Fibroblast of pulmonary artery (primary cell): Measurements from ENCODE around the gene ANKRD33.

Source experiments
- DNase-seq: peaks from one replicate; pipeline ENCODE4 v3.0.0-alpha.2; 2010; ENCODE audit warnings: low read depth
- H3K4me3 ChIP-seq: replicated peaks from 2 replicates; pipeline ENCODE4 v1.5.1; 2011; ENCODE audit warnings: low read depth, mild to moderate bottlenecking, control low read depth, low read length, moderate library complexity
- CTCF ChIP-seq: IDR thresholded peaks from 2 replicates; pipeline ENCODE4 v1.5.1; 2011; ENCODE audit warnings: mild to moderate bottlenecking, control low read depth, low read length, inconsistent platforms; ENCODE audit errors: missing control alignments

ANKRD33 gene

DNA sequence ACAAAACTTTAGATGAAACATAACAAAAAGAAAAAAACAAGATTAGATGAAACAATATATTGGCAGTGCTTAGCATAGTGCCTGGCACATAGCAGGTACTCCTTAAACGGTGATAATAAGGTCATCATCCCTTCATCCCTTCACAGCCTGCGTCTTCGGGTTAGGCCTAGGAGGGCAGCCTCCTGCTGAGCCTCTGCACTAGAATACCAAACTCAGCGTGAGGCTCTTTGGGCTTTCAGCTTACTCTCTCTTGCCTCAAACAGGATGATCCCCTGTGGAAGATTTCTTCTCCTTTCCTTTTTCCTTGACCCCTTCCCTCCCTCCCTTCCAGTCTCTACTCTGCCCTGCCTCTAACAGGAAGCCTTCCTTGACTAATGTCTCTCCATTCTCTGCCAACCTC, 25.0 kb upstream of the ANKRD33 start:
- H3K4me3 ChIP-seq: no peak overlapping the region
- no peak for DNase-seq
- no peak for TF ChIP-seq CTCF

GRCh38 chr12:51863363-51863932, 24.5 kb upstream of the ANKRD33 start:
- no peak for DNase-seq
- TF ChIP-seq CTCF: no peak
- no peak overlapping the region for H3K4me3 ChIP-seq

DNA sequence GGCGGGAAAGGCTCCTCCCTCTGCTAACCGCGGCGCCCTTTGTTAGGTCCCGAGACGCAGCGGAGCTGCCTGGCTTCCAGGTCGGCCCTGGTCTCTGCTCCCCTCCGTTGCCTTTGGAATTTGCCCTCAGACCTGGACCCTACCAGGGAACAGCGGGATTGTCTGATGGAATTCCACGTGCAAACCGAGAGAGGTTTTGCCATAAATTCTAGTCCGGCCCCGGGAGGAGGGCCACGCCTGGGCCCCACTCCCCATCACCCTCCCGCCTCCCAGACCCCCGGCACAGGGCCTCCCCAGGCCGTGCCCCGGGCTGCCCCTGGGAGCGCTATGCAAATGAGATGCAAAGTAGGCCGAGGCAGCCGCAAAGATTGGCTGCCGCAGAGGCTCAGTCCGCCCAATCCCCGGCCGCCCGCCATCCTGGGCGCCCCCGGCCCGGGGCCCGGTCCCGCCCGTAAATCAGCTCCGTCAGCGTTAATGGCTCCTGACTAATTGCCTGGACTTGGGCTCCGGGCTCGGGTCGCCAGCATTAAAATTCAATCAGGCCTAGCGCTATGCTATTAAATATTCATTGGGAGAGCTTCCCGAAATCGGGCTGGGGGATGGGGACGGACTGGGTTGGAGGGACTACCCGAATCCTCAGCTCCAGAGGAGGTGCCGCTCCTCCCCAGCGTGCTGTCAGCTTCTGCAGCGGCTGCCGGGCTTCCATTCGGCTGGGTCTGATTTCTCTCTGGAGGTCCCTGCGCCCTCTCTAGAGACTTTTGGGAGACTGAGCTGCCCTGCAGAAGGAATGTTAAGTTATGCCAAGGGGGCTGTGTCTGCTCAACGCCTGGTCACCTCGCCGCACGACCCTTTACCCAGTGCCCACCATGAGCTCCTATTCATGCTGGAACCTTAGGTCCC, 23.7 kb upstream of the ANKRD33 start:
- DNase-seq: no peak
- H3K4me3 ChIP-seq: peak overlapping the region; percentile 14
- TF ChIP-seq CTCF: no peak

DNA sequence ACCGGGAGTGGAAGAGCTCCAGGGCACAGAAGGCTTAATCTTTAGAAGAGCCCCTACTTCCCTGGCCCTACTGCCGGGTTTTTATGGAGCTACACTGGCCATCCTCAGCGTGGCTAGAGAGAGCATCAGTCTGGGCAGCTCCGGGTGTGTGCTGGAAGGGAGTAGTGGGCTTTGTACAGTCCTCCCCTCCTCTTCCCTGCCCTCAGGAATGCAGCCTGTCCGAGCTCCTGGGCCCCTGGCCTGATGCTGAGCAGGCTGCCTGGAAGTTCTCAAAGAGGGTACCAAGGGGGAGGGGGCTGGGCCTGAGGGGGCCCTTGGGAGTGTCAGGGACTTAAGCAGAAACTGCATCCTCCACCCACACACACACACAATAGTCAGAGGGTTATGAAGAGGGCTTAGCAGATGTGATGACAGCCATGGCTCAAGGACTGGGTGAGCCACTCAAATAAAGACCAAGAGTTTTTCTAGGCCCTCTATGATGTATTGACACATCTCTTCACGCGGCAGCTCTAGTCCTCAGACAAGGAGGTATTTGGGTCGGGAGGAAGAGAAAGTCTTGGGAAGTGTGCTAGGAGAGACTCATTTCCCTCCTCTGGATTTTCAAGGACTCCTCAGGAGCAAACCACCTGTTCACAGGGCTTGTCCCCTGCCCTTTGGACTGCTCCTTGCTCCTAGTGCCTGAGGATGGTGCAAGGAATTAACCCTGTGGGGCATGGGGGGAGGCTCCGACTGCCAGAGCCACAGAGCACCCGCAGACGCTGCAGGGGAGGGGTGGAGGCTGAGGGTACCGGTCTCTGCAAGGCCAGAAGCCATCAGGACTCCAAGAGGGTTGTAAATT, 22.9 kb upstream of the ANKRD33 start:
- no peak overlapping the region for H3K4me3 ChIP-seq
- no peak for DNase-seq
- no peak for TF ChIP-seq CTCF

GRCh38 chr12:51865757-51866270, 22.1 kb upstream of the ANKRD33 start:
- DNase-seq: no peak
- TF ChIP-seq CTCF: no peak
- no peak overlapping the region for H3K4me3 ChIP-seq

GRCh38 chr12:51866324-51866723, 21.6 kb upstream of the ANKRD33 start:
- TF ChIP-seq CTCF: no peak
- no peak for DNase-seq
- no peak overlapping the region for H3K4me3 ChIP-seq
